Endodermal cell (in vitro differentiated cells): Measurements from ENCODE around the gene TMEM266. TPM values are rescaled to one million over a fixed set of nuclear protein-coding genes. Genes with fewer than 3 reads are reported as not detected.

Source experiments
- DNase-seq: peaks from one replicate; pipeline ENCODE4 v3.0.0-alpha.2; 2017
- H3K27ac ChIP-seq: 2 replicates; pipeline ENCODE4 v1.5.1; 2013; ENCODE audit warnings: mild to moderate bottlenecking, low read depth, low read length, moderate library complexity
- H3K27me3 ChIP-seq: 2 replicates; pipeline ENCODE4 v1.6.1; 2013; ENCODE audit warnings: mild to moderate bottlenecking, low read length, moderate library complexity; ENCODE audit not compliant: insufficient read depth, control insufficient read depth, poor library complexity, severe bottlenecking
- H3K36me3 ChIP-seq: 2 replicates; pipeline ENCODE4 v1.7.0; 2013; ENCODE audit warnings: mild to moderate bottlenecking, low read length, moderate library complexity; ENCODE audit not compliant: control insufficient read depth, insufficient read depth
- H3K4me1 ChIP-seq: one replicate; pipeline ENCODE4 v1.7.0; 2013; ENCODE audit warnings: low read length; ENCODE audit not compliant: control insufficient read depth, insufficient read depth
- H3K4me3 ChIP-seq: 2 replicates; pipeline ENCODE4 v1.5.1; 2013; ENCODE audit warnings: mild to moderate bottlenecking, low read length, moderate library complexity
- H3K9ac ChIP-seq: 2 replicates; pipeline ENCODE4 v1.6.1; 2013; ENCODE audit warnings: mild to moderate bottlenecking, low read length, moderate library complexity; ENCODE audit not compliant: poor library complexity, severe bottlenecking; ENCODE audit errors: extremely low read depth
- H3K9me3 ChIP-seq: 2 replicates; pipeline ENCODE4 v1.6.1; 2013; ENCODE audit warnings: mild to moderate bottlenecking, low read length, moderate library complexity; ENCODE audit not compliant: control insufficient read depth
- H3K27ac Mint-ChIP-seq: 2 replicates; pipeline ENCODE4 v1.8.0; 2020; ENCODE audit warnings: mixed read lengths
- H3K27me3 Mint-ChIP-seq: 2 replicates; pipeline ENCODE4 v1.8.0; 2021; ENCODE audit warnings: mild to moderate bottlenecking, mixed read lengths; ENCODE audit not compliant: insufficient read depth
- H3K36me3 Mint-ChIP-seq: 2 replicates; pipeline ENCODE4 v1.8.0; 2020; ENCODE audit warnings: low read depth, mixed read lengths
- H3K4me1 Mint-ChIP-seq: 2 replicates; pipeline ENCODE4 v1.8.0; 2020; ENCODE audit warnings: mixed read lengths
- H3K4me3 Mint-ChIP-seq: 2 replicates; pipeline ENCODE4 v1.8.0; 2020; ENCODE audit warnings: mild to moderate bottlenecking, moderate library complexity, mixed read lengths
- H3K9me3 Mint-ChIP-seq: 2 replicates; pipeline ENCODE4 v1.8.0; 2020; ENCODE audit warnings: mild to moderate bottlenecking, mixed read lengths
- CTCF ChIP-seq: fragments of 200-600 bp; sonication (generic); conservative IDR thresholded peaks from 2 replicates; pipeline ENCODE4 v1.5.0; 2021; ENCODE audit warnings: antibody characterized with exemption, mild to moderate bottlenecking
- WGBS, 2 experiments: methylation state at CpG; one replicate each; pipeline versions ENCODE4 v1.1.5 to v1.1.7; 2013; ENCODE audit warnings: missing lambda C conversion rate in 2 of 2, mixed read lengths in 1 of 2; ENCODE audit not compliant: insufficient coverage in 1 of 2, insufficient read length in 1 of 2; 5-methylcytosine and 5-hydroxymethylcytosine counted together
- total RNA-seq, 2 donors: library from RNA; stranded (reverse); fragmentation: NEBNext Ultra II Directional in 1 of 2; extraction: Animal tissue kit (Norgen Biotek cat#: 25700) in 1 of 2; gene quantifications; 2 replicates in 1 of 2; 3 replicates in 1 of 2; pipeline ENCODE4 v1.2.1, GENCODE V29; 2021

Gene TMEM266
- total RNA-seq, 2 donors from 2014 or later, result 1.8 to 2.0 TPM

GRCh38 chr15:76209523-76209922, 149.7 kb downstream of the TMEM266 start:
- Mint-ChIP-seq H3K4me1 (peaks cover 8% of the 10 kb centered on the region), H3K36me3 (peaks cover 30% of the 10 kb centered on the region), H3K4me3 (no peak overlapping the region), H3K27me3 (no peaks in the 10 kb centered on the region), H3K27ac (no peak overlapping the region), H3K9me3 (no peaks in the 10 kb centered on the region)
- Histone ChIP-seq H3K4me3 (no peak overlapping the region), H3K27me3 (no peaks in the 10 kb centered on the region), H3K9me3 (no peaks in the 10 kb centered on the region), H3K27ac (no peak overlapping the region), H3K4me1 (no peaks in the 10 kb centered on the region), H3K9ac (no peak overlapping the region), H3K36me3 (peaks cover 40% of the 10 kb centered on the region)
- 92% methylated on average over 1 of the region's 1 CpG; no CpG with 5 or more reads in 1 of the 2 experiments for WGBS, 2 experiments
- DNase-seq, result no peak
- no peak for TF ChIP-seq CTCF

GRCh38 chr15:76209942-76210341, 150.2 kb downstream of the TMEM266 start:
- TF ChIP-seq CTCF, result no peak
- Mint-ChIP-seq H3K9me3 (no peaks in the 10 kb centered on the region), H3K4me1 (peaks cover 8% of the 10 kb centered on the region), H3K36me3 (peaks cover 32% of the 10 kb centered on the region), H3K27me3 (no peaks in the 10 kb centered on the region), H3K27ac (no peak overlapping the region), H3K4me3 (no peak overlapping the region)
- no peaks in the 10 kb centered on the region for H3K4me1 ChIP-seq
- 75 to 98% methylated on average over 1 to 3 of the region's 3 CpGs for WGBS, 2 experiments
- no peak for DNase-seq
- H3K36me3 ChIP-seq, result peaks cover 40% of the 10 kb centered on the region
- no peak overlapping the region for H3K27ac ChIP-seq
- H3K9me3 ChIP-seq, result no peaks in the 10 kb centered on the region
- no peaks in the 10 kb centered on the region for H3K27me3 ChIP-seq
- no peak overlapping the region for H3K9ac ChIP-seq
- no peak overlapping the region for H3K4me3 ChIP-seq

- Histone ChIP-seq H3K9me3 (peaks cover 26% of the 10 kb centered on the region), H3K36me3 (peaks cover 43% of the 10 kb centered on the region), H3K4me3 (no peak overlapping the region), H3K4me1 (no peaks in the 10 kb centered on the region), H3K9ac (no peak overlapping the region), H3K27ac (no peak overlapping the region), H3K27me3 (no peaks in the 10 kb centered on the region)
- peaks cover 22% of the 10 kb centered on the region for H3K9me3 Mint-ChIP-seq
- no peak for DNase-seq
- WGBS, 2 experiments, result 80% methylated on average over 1 of the region's 1 CpG; no CpG with 5 or more reads in 1 of the 2 experiments
- TF ChIP-seq CTCF, result no peak
- H3K36me3 Mint-ChIP-seq, result peaks cover 54% of the 10 kb centered on the region
- no peak overlapping the region for H3K4me3 Mint-ChIP-seq
- H3K27ac Mint-ChIP-seq, result no peak overlapping the region
- H3K4me1 Mint-ChIP-seq, result no peaks in the 10 kb centered on the region
- H3K27me3 Mint-ChIP-seq, result no peaks in the 10 kb centered on the region
These were observed 155.8 kb downstream of the TMEM266 start for GRCh38 chr15:76215634-76216033.
